GM11168 (cell line): ENCODE results near the gene ARID3A.
"Not testable (repeated sequence)": the region's sequence is repeated elsewhere in the genome, so short reads cannot be mapped to it uniquely, and the experiment has no call there.

Experiments
- in situ Hi-C: fragments of 300-500 bp; cut with MboI; formaldehyde crosslinking; loops from one replicate; pipeline ENCODE4 v1.12.0; 2022; ENCODE audit warnings: low sequenced_read_pairs; ENCODE audit not compliant: unreplicated experiment

The ARID3A gene

DNA sequence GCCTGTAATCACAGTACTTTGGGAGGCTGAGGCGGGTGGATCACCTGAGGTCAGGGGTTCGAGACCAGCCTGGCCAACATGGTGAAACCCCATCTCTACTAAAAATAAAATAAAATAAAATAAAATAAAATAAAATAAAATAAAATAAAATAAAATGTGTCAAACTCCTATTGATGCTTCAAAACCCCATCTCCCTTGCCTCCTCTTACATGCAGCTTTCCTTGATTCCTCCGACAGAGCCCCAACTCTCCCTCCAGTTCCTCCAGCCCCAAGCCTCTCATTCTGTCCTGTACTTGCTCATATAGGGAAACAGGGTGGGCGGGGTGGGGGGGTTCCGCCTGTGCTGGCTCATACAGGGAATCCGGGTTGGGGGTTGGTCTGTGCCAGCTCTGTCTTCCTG is 99.2 kb downstream of the ARID3A start:
- in situ Hi-C loops: not testable (repeated sequence)
